ENCODE data around the gene BCOR. TPM values are rescaled to one million over a fixed set of nuclear protein-coding genes. Genes with fewer than 3 reads are reported as not detected.

Gene BCOR
- total RNA-seq, 1 experiment from 2014 or later, result 58.8 TPM

DNA sequence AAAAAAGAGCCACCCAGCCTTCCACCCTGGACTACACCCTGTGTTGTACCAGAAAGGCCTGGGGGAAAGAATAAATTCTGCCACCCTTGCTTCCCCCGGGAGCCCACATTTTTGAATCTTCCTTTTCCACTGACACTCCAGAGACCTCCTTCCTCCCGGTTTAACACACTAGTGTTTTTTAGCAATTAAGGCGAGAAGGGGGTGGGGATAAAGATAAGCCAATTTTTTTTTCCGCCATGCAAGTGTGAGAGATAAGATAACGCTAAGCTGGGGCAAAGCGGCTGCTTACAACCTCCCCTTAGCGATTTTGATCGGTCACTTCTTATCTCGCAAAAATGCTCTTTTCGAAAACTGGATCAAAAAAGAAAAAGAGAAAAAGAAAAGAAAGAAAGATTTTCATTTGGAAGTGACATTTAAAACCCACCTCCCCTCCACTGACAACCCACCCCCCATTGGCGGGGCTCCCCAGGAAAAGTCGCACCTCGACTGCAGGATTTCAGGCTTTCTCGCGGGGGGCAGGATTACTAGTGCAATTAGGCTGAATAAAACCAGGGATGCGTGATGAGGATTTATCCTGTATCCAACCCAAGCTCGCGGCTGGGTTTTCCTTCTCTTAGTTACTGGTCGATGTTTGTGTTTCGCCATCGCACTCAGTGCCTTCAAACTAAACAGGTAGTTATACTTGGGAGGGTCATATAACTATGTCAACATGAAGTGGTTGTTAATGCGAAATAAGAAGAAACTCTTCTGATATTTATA is 6.0 kb upstream of the BCOR start:
- TSS peak; percentile 53 for BruUV-seq (replicated peaks)
- CTCF ChIA-PET, result no interaction called here

DNA sequence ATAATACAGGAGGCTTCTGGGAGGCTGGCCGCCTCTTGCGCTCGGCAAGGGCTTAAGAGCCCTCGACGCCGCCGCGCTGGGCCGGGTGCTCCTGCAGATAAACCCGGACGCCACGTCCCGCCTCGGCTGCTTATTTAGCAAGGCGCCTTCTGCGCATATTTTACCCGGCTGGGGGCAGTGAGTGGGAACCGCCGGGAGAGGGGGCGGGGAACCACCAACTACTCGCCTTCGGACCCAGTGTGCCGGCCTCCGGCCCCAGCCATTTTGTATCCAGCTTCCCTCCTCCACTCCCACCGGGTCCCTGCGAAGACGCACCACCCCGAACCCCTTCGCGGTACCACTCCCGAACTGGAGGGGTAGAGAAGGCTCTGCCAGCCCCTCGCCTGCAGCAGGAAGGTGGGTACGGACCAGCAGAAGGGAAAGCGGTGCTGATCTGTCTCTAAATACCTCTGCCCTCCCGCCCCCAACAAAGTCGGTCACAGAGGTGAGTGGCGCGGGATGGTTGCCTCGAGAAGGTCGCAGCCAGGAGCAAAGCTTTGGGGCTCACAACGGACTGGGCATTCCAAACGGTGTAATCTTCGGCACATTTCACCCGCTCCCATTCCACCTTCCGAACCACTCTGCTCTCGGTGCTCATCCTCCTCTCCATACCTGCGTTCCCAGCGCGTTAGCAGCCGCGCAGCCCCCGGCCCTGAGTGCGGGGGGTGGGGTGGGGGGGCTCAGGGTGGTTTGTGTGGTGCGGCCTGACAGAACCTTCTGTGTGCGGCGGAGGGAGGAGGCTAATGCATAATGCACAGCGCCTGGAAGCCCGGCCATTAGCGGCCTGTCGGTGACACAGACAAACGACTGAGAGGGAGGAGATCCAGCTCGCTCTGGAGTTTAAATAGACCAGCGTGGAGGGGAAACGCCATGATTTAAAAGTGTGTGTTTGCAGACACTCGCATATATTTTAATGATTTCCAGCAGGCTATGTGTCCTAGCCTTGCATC is 4.9 kb upstream of the BCOR start:
- ChIA-PET POLR2A (ENCODE audit: low non-redundant PET) (no interaction called here), CTCF (no interaction called here)
- H3K9me3 ChIP-seq (ENCODE audit: low read depth, low read length, poor library complexity, severe bottlenecking), result no peaks in the 10 kb centered on the region
- H3K4me1 ChIP-seq (ENCODE audit: insufficient read depth, low read length, poor library complexity, severe bottlenecking), result peaks cover 53% of the 10 kb centered on the region
- H3K36me3 ChIP-seq (ENCODE audit: insufficient read depth, low read length, poor library complexity, severe bottlenecking), result no peaks in the 10 kb centered on the region
- BruUV-seq (replicated peaks), result no TSS peak
- intact Hi-C loops (cut with micrococcal nuclease; ENCODE audit: unreplicated experiment), result loop anchor here (10.0 kb wide), 1 partner anchor 162 kb away; no protein-coding TSS in a partner anchor
- H3K4me3 ChIP-seq (ENCODE audit: low read depth, low read length, poor library complexity, severe bottlenecking), result no peak overlapping the region
- no peak overlapping the region for H3K27ac ChIP-seq (ENCODE audit: low read depth, low read length, poor library complexity, severe bottlenecking)
- no peaks in the 10 kb centered on the region for H3K27me3 ChIP-seq (replicated peaks; ENCODE audit: insufficient read depth, low read depth, low read length, poor library complexity)
- DNase-seq (ENCODE audit: low spot score), result no peak
- TF ChIP-seq, protein P1, sequence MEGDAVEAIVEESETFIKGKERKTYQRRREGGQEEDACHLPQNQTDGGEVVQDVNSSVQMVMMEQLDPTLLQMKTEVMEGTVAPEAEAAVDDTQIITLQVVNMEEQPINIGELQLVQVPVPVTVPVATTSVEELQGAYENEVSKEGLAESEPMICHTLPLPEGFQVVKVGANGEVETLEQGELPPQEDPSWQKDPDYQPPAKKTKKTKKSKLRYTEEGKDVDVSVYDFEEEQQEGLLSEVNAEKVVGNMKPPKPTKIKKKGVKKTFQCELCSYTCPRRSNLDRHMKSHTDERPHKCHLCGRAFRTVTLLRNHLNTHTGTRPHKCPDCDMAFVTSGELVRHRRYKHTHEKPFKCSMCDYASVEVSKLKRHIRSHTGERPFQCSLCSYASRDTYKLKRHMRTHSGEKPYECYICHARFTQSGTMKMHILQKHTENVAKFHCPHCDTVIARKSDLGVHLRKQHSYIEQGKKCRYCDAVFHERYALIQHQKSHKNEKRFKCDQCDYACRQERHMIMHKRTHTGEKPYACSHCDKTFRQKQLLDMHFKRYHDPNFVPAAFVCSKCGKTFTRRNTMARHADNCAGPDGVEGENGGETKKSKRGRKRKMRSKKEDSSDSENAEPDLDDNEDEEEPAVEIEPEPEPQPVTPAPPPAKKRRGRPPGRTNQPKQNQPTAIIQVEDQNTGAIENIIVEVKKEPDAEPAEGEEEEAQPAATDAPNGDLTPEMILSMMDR (conservative IDR thresholded peaks at IDR 0.05; ENCODE audit: low read depth, low read length), result no peak
- TF ChIP-seq EZH2 (IDR thresholded peaks at IDR 0.05; ENCODE audit: borderline replicate concordance, low read depth, low read length, poor library complexity, severe bottlenecking), result no peak

More for the DNA sequence above, 6.0 kb upstream of the BCOR start:
- Histone ChIP-seq H3K36me3 (ENCODE audit: insufficient read depth, low read length, poor library complexity, severe bottlenecking) (no peaks in the 10 kb centered on the region), H3K27ac (ENCODE audit: low read depth, low read length, poor library complexity, severe bottlenecking) (no peak overlapping the region), H3K4me1 (ENCODE audit: insufficient read depth, low read length, poor library complexity, severe bottlenecking) (peaks cover 63% of the 10 kb centered on the region), H3K4me3 (ENCODE audit: low read depth, low read length, poor library complexity, severe bottlenecking) (no peak overlapping the region), H3K27me3 (replicated peaks; ENCODE audit: insufficient read depth, low read depth, low read length, poor library complexity) (no peaks in the 10 kb centered on the region), H3K9me3 (ENCODE audit: low read depth, low read length, poor library complexity, severe bottlenecking) (no peaks in the 10 kb centered on the region)
- DNase-seq (ENCODE audit: low spot score), result no peak
- TF ChIP-seq, protein P1 (conservative IDR thresholded peaks at IDR 0.05; ENCODE audit: low read depth, low read length), result no peak
- no peak for TF ChIP-seq EZH2 (IDR thresholded peaks at IDR 0.05; ENCODE audit: borderline replicate concordance, low read depth, low read length, poor library complexity, severe bottlenecking)
- intact Hi-C loops (cut with micrococcal nuclease; ENCODE audit: unreplicated experiment), result loop anchor here (10.0 kb wide), 1 partner anchor 161 kb away; no protein-coding TSS in a partner anchor
- POLR2A ChIA-PET (ENCODE audit: low non-redundant PET), result no interaction called here

DNA sequence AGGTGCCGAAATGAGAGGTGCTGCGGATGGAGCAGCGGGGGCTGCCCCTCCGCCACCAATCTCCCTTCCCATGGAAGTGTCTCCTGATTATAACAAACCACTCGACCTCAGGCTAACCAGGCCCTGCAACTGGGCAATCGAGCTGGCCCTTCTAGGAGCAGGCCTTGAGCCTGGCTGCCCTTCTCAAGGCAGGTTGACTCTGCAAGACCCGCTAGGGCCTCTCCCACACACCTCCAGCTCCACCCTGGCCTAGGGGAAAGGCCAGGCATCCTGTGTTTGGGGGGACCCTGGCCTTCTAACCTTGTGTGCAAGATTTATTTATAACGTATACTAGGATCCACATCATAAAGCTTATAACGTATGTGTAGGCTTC is 3.7 kb upstream of the BCOR start:
- no peaks in the 10 kb centered on the region for H3K27me3 ChIP-seq (replicated peaks; ENCODE audit: insufficient read depth, low read depth, low read length, poor library complexity)
- no peak overlapping the region for H3K4me3 ChIP-seq (ENCODE audit: low read depth, low read length, poor library complexity, severe bottlenecking)
- no peaks in the 10 kb centered on the region for H3K9me3 ChIP-seq (ENCODE audit: low read depth, low read length, poor library complexity, severe bottlenecking)
- no peak for DNase-seq (ENCODE audit: low spot score)
- ChIA-PET POLR2A (ENCODE audit: low non-redundant PET) (no interaction called here), CTCF (no interaction called here)
- H3K36me3 ChIP-seq (ENCODE audit: insufficient read depth, low read length, poor library complexity, severe bottlenecking), result no peaks in the 10 kb centered on the region
- peak overlapping the region; percentile 42 for H3K27ac ChIP-seq (ENCODE audit: low read depth, low read length, poor library complexity, severe bottlenecking)
- TF ChIP-seq, protein P1 (conservative IDR thresholded peaks at IDR 0.05; ENCODE audit: low read depth, low read length), result no peak
- no peak for TF ChIP-seq EZH2 (IDR thresholded peaks at IDR 0.05; ENCODE audit: borderline replicate concordance, low read depth, low read length, poor library complexity, severe bottlenecking)
- peaks cover 41% of the 10 kb centered on the region for H3K4me1 ChIP-seq (ENCODE audit: insufficient read depth, low read length, poor library complexity, severe bottlenecking)
- intact Hi-C loops (cut with micrococcal nuclease; ENCODE audit: unreplicated experiment), result loop anchor here (10.0 kb wide), 1 partner anchor 163 kb away; no protein-coding TSS in a partner anchor
- BruUV-seq (replicated peaks), result no TSS peak
